H1 (cell line): ENCODE results near the gene FBXO21. TPM values are rescaled to one million over a fixed set of nuclear protein-coding genes. Genes with fewer than 3 reads are reported as not detected.

ENCODE experiments used
- CHD7 ChIP-seq: fragments of 300-600 bp; sonication (generic); IDR thresholded peaks from 2 replicates; pipeline ENCODE4 v1.7.1; 2012; ENCODE audit warnings: low read length, moderate library complexity, mild to moderate bottlenecking, inconsistent platforms; ENCODE audit not compliant: insufficient replicate concordance
- MAFK ChIP-seq: IDR thresholded peaks from 2 replicates; pipeline ENCODE4 v1.6.1; 2012; ENCODE audit warnings: low read depth, mild to moderate bottlenecking, improper control_type of control experiment, low read length
- TAF7 ChIP-seq: optimal IDR thresholded peaks from 2 replicates; pipeline ENCODE3; 2011; ENCODE audit warnings: low read depth, mild to moderate bottlenecking, inconsistent platforms, low read length, moderate library complexity, borderline replicate concordance
- polyA plus RNA-seq, 7 experiments: library from polyadenylated mRNA; depleted of rRNA in 3 of 7; stranded (reverse) in 5 of 7; unstranded in 2 of 7; fragments of >200 nt in 5 of 7; fragments of 200-250 nt in 2 of 7; gene quantifications; 1 replicate in 5 of 7; 2 replicates in 1 of 7; 4 replicates in 1 of 7; pipeline versions ENCODE4 v1.2.1 to v1.2.3, GENCODE V29; 2011 to 2013; ENCODE audit warnings: missing spikeins in 2 of 7, mixed read lengths in 2 of 7
- total RNA-seq: library from RNA; stranded (reverse); fragmentation: NEBNext Ultra II Directional; extraction: Animal tissue kit (Norgen Biotek cat#: 25700); gene quantifications from 2 replicates; pipeline ENCODE4 v1.2.1, GENCODE V29; 2021

Gene FBXO21
- total and polyA plus RNA-seq, 2 of the 8 experiments (the other 6 are each of a cell fraction or from before 2014, with no cell fraction given): 57.0 to 80.6 TPM

- TF ChIP-seq TAF7 (no peak), CHD7 (no peak), MAFK (no peak)
Measured at GRCh38 chr12:117208811-117209455, 18.7 kb upstream of the FBXO21 start (continued).
